Activated CD8-positive, alpha-beta T cell treated with anti-CD3 and anti-CD28 coated beads for 36 hours (primary cell): ENCODE results near the gene ECE1. TPM values are rescaled to one million over a fixed set of nuclear protein-coding genes. Genes with fewer than 3 reads are reported as not detected.

Experiments used
- ATAC-seq: fragments of 200-7000 bp; cut with Tn5 transposase; one replicate; pipeline ENCODE4 v1.10.0; 2021; ENCODE audit warnings: mild to moderate bottlenecking, moderate library complexity
- CTCF ChIA-PET: fragments of 350-600 bp; sonication (Branson Sonifier 250); formaldehyde crosslinking; loops from one replicate; lab custom pipeline; 2021; ENCODE audit warnings: antibody characterized with exemption; lab: Charles Lee
- POLR2A ChIA-PET: fragments of 350-600 bp; sonication (Branson Sonifier 250); formaldehyde crosslinking; loops from one replicate; lab custom pipeline; 2021; ENCODE audit warnings: antibody characterized with exemption; lab: Charles Lee
- DNase-seq: peaks from one replicate; pipeline ENCODE4 v3.0.0-alpha.2; 2020
- H3K27ac Mint-ChIP-seq: one replicate; pipeline ENCODE4 v1.8.0; 2021; ENCODE audit warnings: mild to moderate bottlenecking, mixed read lengths
- H3K27me3 Mint-ChIP-seq: one replicate; pipeline ENCODE4 v1.8.0; 2021; ENCODE audit warnings: mixed read lengths
- H3K36me3 Mint-ChIP-seq: one replicate; pipeline ENCODE4 v1.8.0; 2021; ENCODE audit warnings: low read depth, mixed read lengths
- H3K4me1 Mint-ChIP-seq: one replicate; pipeline ENCODE4 v1.8.0; 2021; ENCODE audit warnings: low read depth, mixed read lengths
- H3K4me3 Mint-ChIP-seq: one replicate; pipeline ENCODE4 v1.8.0; 2021; ENCODE audit warnings: mild to moderate bottlenecking, moderate library complexity, mixed read lengths
- H3K9me3 Mint-ChIP-seq: one replicate; pipeline ENCODE4 v1.8.0; 2021; ENCODE audit warnings: mixed read lengths
- CTCF ChIP-seq: fragments of 200-600 bp; IDR thresholded peaks from one replicate; pipeline ENCODE4 v1.8.0; 2022; ENCODE audit warnings: antibody characterized with exemption, mild to moderate bottlenecking
- intact Hi-C: fragments of 100-400 bp; cut with micrococcal nuclease; formaldehyde crosslinking; loops from one replicate; pipeline ENCODE4 v1.10.0; 2022
- total RNA-seq, 2 experiments: library from RNA; stranded (reverse); gene quantifications; one replicate each; pipeline ENCODE4 v1.2.3, GENCODE V29; 2021

Gene ECE1
- total RNA-seq, 2 experiments from 2014 or later = 118 to 127 TPM

GRCh38 chr1:21334214-21335087, 44.2 kb upstream of the ECE1 start:
- peaks cover 33% of the 10 kb centered on the region for H3K36me3 Mint-ChIP-seq
- intact Hi-C loops = no loop called here
- H3K27ac Mint-ChIP-seq = peak overlapping the region; percentile 96
- TF ChIP-seq CTCF = peak; percentile 83
- H3K9me3 Mint-ChIP-seq = no peaks in the 10 kb centered on the region
- ATAC-seq (peak; percentile 90), DNase-seq (peak; percentile 90)
- POLR2A ChIA-PET = interaction anchor here (1.0 to 6.4 kb wide), 7 partner anchors 8 to 65 kb away, joined by 3 to 57 read pairs (median 8); partner anchors contain the start of gene ECE1
- peak overlapping the region; percentile 76 for H3K4me3 Mint-ChIP-seq
- CTCF ChIA-PET = interaction anchor here (0.6 to 4.2 kb wide), 22 partner anchors 9 to 103 kb away, joined by 3 to 30 read pairs (median 4); no protein-coding TSS in a partner anchor
- H3K27me3 Mint-ChIP-seq = no peaks in the 10 kb centered on the region
- H3K4me1 Mint-ChIP-seq = peaks cover 87% of the 10 kb centered on the region

GRCh38 chr1:21333824-21334213, 43.6 kb upstream of the ECE1 start:
- ChIA-PET POLR2A (interaction anchor here (0.6 to 6.4 kb wide), 8 partner anchors 8 to 64 kb away, joined by 3 to 57 read pairs (median 8); partner anchors contain the start of gene ECE1), CTCF (interaction anchor here (0.6 to 2.7 kb wide), 22 partner anchors 9 to 102 kb away, joined by 3 to 18 read pairs (median 4); no protein-coding TSS in a partner anchor)
- Mint-ChIP-seq H3K36me3 (peaks cover 34% of the 10 kb centered on the region), H3K27me3 (no peaks in the 10 kb centered on the region), H3K4me1 (peaks cover 87% of the 10 kb centered on the region), H3K4me3 (peak overlapping the region; percentile 76), H3K9me3 (no peaks in the 10 kb centered on the region), H3K27ac (peak overlapping the region; percentile 96)
- DNase-seq = no peak
- intact Hi-C loops = no loop called here
- TF ChIP-seq CTCF = no peak
- no peak for ATAC-seq

GRCh38 chr1:21332554-21333311, 42.5 kb upstream of the ECE1 start:
- H3K36me3 Mint-ChIP-seq = peaks cover 37% of the 10 kb centered on the region

More at GRCh38 chr1:21332554-21333311, 42.5 kb upstream of the ECE1 start:
- Mint-ChIP-seq H3K27me3 (no peaks in the 10 kb centered on the region), H3K4me3 (no peak overlapping the region), H3K27ac (peak overlapping the region; percentile 81), H3K9me3 (no peaks in the 10 kb centered on the region), H3K4me1 (peaks cover 84% of the 10 kb centered on the region)
- POLR2A ChIA-PET = interaction anchor here (1.3 to 6.4 kb wide), 5 partner anchors 7 to 38 kb away, joined by 4 to 57 read pairs (median 8); no protein-coding TSS in a partner anchor
- CTCF ChIA-PET = interaction anchor here (0.7 to 2.0 kb wide), 5 partner anchors 8 to 78 kb away, joined by 3 to 13 read pairs (median 6); no protein-coding TSS in a partner anchor
- peak; percentile 31 for DNase-seq
- no peak for TF ChIP-seq CTCF
- intact Hi-C loops = no loop called here
- no peak for ATAC-seq
